ENCODE measurements around the gene IER3IP1. TPM values are rescaled to one million over a fixed set of nuclear protein-coding genes. Genes with fewer than 3 reads are reported as not detected.

The IER3IP1 gene
- total RNA-seq, 1 donor from 2014 or later, result 14.7 TPM

DNA sequence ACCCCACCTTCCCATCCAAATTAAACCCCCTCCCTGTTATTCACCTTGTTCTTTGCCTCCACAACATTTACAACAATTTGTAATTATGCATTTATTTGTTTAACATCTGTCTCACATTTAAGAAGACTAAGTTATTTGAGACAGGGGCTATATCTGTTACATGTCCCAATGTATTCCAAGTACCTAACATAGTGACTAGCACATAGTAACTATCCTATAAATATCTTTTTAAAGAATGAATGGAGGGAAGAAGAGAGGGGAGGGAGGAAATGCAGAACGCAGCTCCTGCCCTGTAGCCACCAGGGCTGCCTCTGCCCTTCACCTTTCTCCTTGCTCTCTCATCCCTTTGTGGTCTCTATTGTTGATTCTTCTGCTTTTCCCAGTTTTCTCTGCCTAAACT, 66.4 kb downstream of the IER3IP1 start:
- H3K27me3 Mint-ChIP-seq (ENCODE audit: insufficient read depth), result no peaks in the 10 kb centered on the region
- H3K4me3 Mint-ChIP-seq, result no peak overlapping the region
- intact Hi-C loops (cut with micrococcal nuclease), result no loop called here
- DNase-seq (ENCODE audit: low spot score), result no peak
- H3K4me1 Mint-ChIP-seq (ENCODE audit: low read depth), result no peaks in the 10 kb centered on the region
- no peak overlapping the region for H3K27ac Mint-ChIP-seq
- peaks cover 23% of the 10 kb centered on the region for H3K36me3 Mint-ChIP-seq (ENCODE audit: low read depth)
- no peaks in the 10 kb centered on the region for H3K9me3 Mint-ChIP-seq

- H3K36me3 Mint-ChIP-seq (ENCODE audit: low read depth), result peaks cover 26% of the 10 kb centered on the region
- H3K27ac Mint-ChIP-seq, result no peak overlapping the region
- no peak for DNase-seq (ENCODE audit: low spot score)
- H3K4me1 Mint-ChIP-seq (ENCODE audit: low read depth), result no peaks in the 10 kb centered on the region
- no peaks in the 10 kb centered on the region for H3K9me3 Mint-ChIP-seq
- intact Hi-C loops (cut with micrococcal nuclease), result no loop called here
- no peaks in the 10 kb centered on the region for H3K27me3 Mint-ChIP-seq (ENCODE audit: insufficient read depth)
- no peak overlapping the region for H3K4me3 Mint-ChIP-seq
These were observed 67.2 kb downstream of the IER3IP1 start for GRCh38 chr18:47108998-47109405.

DNA sequence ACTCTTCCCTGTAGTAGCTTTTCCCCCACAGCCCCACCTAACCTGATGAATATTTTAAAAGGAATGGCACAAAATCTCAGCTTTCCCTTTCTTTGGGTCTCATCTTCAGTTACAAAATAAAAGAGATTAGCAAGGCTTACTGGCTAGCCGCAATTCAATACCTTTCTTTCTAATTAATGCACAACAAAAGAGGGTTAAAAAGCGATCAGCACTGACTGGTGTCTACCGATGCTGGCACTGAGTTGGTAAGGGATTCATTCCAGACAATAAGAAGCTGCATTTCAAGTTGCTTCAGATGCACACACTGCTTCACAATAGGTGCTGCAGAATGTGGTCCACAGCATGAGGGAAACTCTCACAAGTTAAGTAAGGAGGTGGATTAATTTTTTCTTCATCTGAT, 67.8 kb downstream of the IER3IP1 start:
- intact Hi-C loops (cut with micrococcal nuclease), result no loop called here
- Mint-ChIP-seq H3K4me1 (ENCODE audit: low read depth) (no peaks in the 10 kb centered on the region), H3K36me3 (ENCODE audit: low read depth) (peaks cover 26% of the 10 kb centered on the region), H3K27me3 (ENCODE audit: insufficient read depth) (no peaks in the 10 kb centered on the region), H3K4me3 (no peak overlapping the region), H3K27ac (no peak overlapping the region), H3K9me3 (no peaks in the 10 kb centered on the region)
- DNase-seq (ENCODE audit: low spot score), result no peak

Other genes with a start within 250 kb of the IER3IP1 start
- gene ELOA2, start 140.7 kb downstream of the IER3IP1 start, total RNA-seq, result not detected in 2 replicates
- gene HDHD2, start 25.9 kb downstream of the IER3IP1 start, total RNA-seq, result 36.8 and 39.4 TPM in 2 replicates
- not detected in 2 replicates for gene SKOR2, start 75.3 kb upstream of the IER3IP1 start, total RNA-seq

All from activated T-helper 1 cell treated with anti-CD3 and anti-CD28 coated beads, Interleukin-12 subunit alpha, Interleukin-12 subunit beta, Interleukin-2, Interleukin-4 antibody, amounts not matched to agents 30 ng/mL and 10 ng/mL and 1 ng/mL, durations not matched to agents 14 hours and 24 hours and 36 hours (primary cell).